A549 treated with GW870086 at 1 μM for 4 hours (cell line): ENCODE data around the gene PTMA. TPM values are rescaled to one million over a fixed set of nuclear protein-coding genes. Genes with fewer than 3 reads are reported as not detected.

Source experiments
- total RNA-seq: library from RNA; stranded (reverse); fragments of 200-300 nt; extraction: Qiagen RNA extraction; gene quantifications from 5 replicates; pipeline ENCODE4 v1.2.3, GENCODE V29; 2022; ENCODE audit warnings: low read depth

Gene PTMA, protein sequence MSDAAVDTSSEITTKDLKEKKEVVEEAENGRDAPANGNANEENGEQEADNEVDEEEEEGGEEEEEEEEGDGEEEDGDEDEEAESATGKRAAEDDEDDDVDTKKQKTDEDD
- total RNA-seq: 1,418 to 1,591 TPM (median 1,483 TPM) in 5 replicates

DNA sequence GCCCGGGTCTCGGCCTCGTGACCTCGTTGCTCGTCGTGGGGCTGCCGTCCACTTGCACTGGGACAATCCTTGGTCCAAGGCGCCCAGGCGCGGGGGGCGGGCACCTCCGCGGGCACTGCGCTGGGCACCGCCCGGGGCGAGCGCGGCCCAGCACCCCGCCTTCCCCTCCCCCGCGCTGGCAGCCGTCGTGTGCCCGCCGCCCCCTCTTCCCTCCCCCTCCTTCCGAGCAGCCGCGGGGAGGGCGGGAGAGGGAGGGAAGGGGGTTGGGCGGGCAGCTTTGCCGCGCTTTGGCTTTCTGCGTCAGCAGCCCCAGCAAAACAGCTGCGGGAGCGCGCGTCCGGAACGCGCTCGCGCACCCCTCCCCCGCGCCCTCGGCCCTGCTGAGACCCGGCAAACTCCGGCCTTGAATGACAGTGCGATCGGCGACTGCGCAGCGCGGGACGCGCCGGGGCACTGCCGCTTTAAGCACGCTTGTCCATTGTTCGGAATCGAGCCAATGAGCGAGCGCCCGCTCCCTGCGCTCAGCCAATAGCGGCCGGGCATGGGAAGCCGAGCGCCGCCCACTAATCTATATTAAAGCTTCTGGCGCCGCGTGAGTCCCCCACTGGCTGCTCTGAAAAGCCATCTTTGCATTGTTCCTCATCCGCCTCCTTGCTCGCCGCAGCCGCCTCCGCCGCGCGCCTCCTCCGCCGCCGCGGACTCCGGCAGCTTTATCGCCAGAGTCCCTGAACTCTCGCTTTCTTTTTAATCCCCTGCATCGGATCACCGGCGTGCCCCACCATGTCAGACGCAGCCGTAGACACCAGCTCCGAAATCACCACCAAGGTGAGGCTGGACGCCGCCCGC lies at the start of gene PTMA:
Gene PTMA, plus strand, starts transcription at position 599 of the 846 bp plus-strand sequence. Its CDS starts 182 bp downstream, at position 781.

Other genes starting within 250 kb of the PTMA start
- 719 to 804 TPM (median 768 TPM) in 5 replicates for gene NCL, start 244.0 kb upstream of the PTMA start, total RNA-seq
- 0.03 TPM in 1 of 5 replicates, not detected in the others for gene NMUR1, start 178.1 kb upstream of the PTMA start, total RNA-seq
- not detected in 5 replicates for gene TEX44, start 115.7 kb upstream of the PTMA start, total RNA-seq
- 17.0 to 24.3 TPM (median 23.8 TPM) in 5 replicates for gene PDE6D, start 72.8 kb downstream of the PTMA start, total RNA-seq
- gene COPS7B, start 77.9 kb downstream of the PTMA start, total RNA-seq: 32.7 to 42.1 TPM (median 40.3 TPM) in 5 replicates
- gene NPPC, start 217.9 kb downstream of the PTMA start, total RNA-seq: 0.35 to 0.64 TPM (median 0.43 TPM) in 4 of 5 replicates, not detected in the other